Measurements from ENCODE around the gene WNT6. TPM values are rescaled to one million over a fixed set of nuclear protein-coding genes. Genes with fewer than 3 reads are reported as not detected.

WNT6 gene
- total and polyA plus RNA-seq, 2 experiments from 2014 or later: 0.49 TPM; not detected in 1

DNA sequence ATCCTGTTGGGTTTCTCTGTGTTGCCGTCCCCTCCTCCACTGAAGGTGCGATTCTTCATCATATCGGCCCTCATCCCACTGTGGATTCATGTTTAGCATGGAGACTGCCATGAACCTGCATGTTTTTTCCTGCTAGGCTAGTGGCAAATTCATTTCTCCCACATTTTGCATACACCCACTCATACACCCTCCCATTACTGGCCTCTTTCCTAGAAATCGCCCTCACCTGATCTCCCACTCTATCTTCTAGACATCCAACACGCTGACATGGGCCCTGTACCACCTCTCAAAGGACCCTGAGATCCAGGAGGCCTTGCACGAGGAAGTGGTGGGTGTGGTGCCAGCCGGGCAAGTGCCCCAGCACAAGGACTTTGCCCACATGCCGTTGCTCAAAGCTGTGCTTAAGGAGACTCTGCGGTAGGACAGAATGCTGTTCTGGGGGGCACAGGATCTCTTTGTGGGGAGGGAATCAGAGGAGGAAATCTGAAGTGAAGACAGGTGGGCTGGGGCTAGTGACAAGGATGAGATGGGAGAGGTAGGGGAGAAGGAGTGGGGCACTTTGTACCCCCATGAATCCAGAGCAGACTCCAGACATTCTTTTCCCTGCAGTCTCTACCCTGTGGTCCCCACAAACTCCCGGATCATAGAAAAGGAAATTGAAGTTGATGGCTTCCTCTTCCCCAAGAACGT lies 45.7 kb upstream of the WNT6 start:
- Histone ChIP-seq H3K36me3 (peaks cover 37% of the 10 kb centered on the region), H3K27ac (no peak overlapping the region), H3K27me3 (no peaks in the 10 kb centered on the region), H3K9me3 (ENCODE audit: low read depth) (no peaks in the 10 kb centered on the region), H3K4me1 (ENCODE audit: low read depth) (peaks cover 4% of the 10 kb centered on the region), H3K4me3 (no peak overlapping the region)
- TF ChIP-seq, protein P1, sequence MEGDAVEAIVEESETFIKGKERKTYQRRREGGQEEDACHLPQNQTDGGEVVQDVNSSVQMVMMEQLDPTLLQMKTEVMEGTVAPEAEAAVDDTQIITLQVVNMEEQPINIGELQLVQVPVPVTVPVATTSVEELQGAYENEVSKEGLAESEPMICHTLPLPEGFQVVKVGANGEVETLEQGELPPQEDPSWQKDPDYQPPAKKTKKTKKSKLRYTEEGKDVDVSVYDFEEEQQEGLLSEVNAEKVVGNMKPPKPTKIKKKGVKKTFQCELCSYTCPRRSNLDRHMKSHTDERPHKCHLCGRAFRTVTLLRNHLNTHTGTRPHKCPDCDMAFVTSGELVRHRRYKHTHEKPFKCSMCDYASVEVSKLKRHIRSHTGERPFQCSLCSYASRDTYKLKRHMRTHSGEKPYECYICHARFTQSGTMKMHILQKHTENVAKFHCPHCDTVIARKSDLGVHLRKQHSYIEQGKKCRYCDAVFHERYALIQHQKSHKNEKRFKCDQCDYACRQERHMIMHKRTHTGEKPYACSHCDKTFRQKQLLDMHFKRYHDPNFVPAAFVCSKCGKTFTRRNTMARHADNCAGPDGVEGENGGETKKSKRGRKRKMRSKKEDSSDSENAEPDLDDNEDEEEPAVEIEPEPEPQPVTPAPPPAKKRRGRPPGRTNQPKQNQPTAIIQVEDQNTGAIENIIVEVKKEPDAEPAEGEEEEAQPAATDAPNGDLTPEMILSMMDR (IDR thresholded peaks at IDR 0.05; ENCODE audit: low read depth, low read length): no peak
- DNase-seq (ENCODE audit: low read depth in 1 of 2, low spot score in 1 of 2): no peak

GRCh38 chr2:218814540-218815243 lies 44.9 kb upstream of the WNT6 start:
- H3K36me3 ChIP-seq: peaks cover 37% of the 10 kb centered on the region
- H3K9me3 ChIP-seq (ENCODE audit: low read depth): no peaks in the 10 kb centered on the region
- no peak overlapping the region for H3K27ac ChIP-seq
- H3K4me3 ChIP-seq: no peak overlapping the region
- H3K27me3 ChIP-seq: no peaks in the 10 kb centered on the region
- TF ChIP-seq, protein P1 (IDR thresholded peaks at IDR 0.05; ENCODE audit: low read depth, low read length): no peak
- DNase-seq (ENCODE audit: low read depth in 1 of 2, low spot score in 1 of 2): no peak
- peaks cover 4% of the 10 kb centered on the region for H3K4me1 ChIP-seq (ENCODE audit: low read depth)

GRCh38 chr2:218815244-218815637 lies 44.4 kb upstream of the WNT6 start:
- TF ChIP-seq, protein P1 (IDR thresholded peaks at IDR 0.05; ENCODE audit: low read depth, low read length): no peak
- Histone ChIP-seq H3K27me3 (no peaks in the 10 kb centered on the region), H3K27ac (no peak overlapping the region), H3K4me1 (ENCODE audit: low read depth) (peaks cover 4% of the 10 kb centered on the region), H3K4me3 (no peak overlapping the region), H3K36me3 (peaks cover 37% of the 10 kb centered on the region), H3K9me3 (ENCODE audit: low read depth) (no peaks in the 10 kb centered on the region)
- DNase-seq (ENCODE audit: low read depth in 1 of 2, low spot score in 1 of 2): no peak

GRCh38 chr2:218815649-218816048 lies 44.0 kb upstream of the WNT6 start:
- TF ChIP-seq, protein P1 (IDR thresholded peaks at IDR 0.05; ENCODE audit: low read depth, low read length): no peak
- DNase-seq (ENCODE audit: low read depth in 1 of 2, low spot score in 1 of 2): no peak
- Histone ChIP-seq H3K36me3 (peaks cover 37% of the 10 kb centered on the region), H3K9me3 (ENCODE audit: low read depth) (no peaks in the 10 kb centered on the region), H3K27me3 (no peaks in the 10 kb centered on the region), H3K4me3 (no peak overlapping the region), H3K27ac (no peak overlapping the region), H3K4me1 (ENCODE audit: low read depth) (peaks cover 4% of the 10 kb centered on the region)

DNA sequence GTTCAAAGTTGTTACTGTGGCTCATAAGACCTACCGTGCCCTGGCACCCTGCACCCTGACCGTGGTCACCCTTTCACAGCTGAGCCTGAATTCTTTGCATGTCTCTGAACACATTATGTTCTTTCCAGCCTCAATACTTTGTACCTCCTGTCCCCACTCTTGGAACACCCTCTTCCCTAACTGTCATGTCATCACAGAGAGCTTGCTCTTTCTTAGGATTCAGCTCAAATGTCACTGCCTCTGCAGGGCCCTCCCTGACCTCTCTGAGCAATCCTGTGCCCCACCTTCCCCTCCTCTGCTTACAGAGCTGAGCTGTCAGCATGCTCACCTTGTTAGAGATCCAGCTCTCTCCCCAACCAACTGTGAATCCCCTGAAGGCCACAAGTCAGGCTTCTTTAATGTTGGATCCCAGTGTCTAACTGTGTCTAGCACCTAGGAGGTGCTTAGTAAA lies 43.0 kb upstream of the WNT6 start:
- Histone ChIP-seq H3K4me1 (ENCODE audit: low read depth) (peaks cover 4% of the 10 kb centered on the region), H3K27me3 (no peaks in the 10 kb centered on the region), H3K36me3 (peaks cover 37% of the 10 kb centered on the region), H3K9me3 (ENCODE audit: low read depth) (no peaks in the 10 kb centered on the region), H3K4me3 (no peak overlapping the region), H3K27ac (peak overlapping the region; percentile 67)
- peak in 1 of 2 donors; percentile 49 for DNase-seq (ENCODE audit: low read depth in 1 of 2, low spot score in 1 of 2)
- TF ChIP-seq, protein P1 (IDR thresholded peaks at IDR 0.05; ENCODE audit: low read depth, low read length): no peak
